Loucy (cell line): ENCODE measurements around the gene PCK1.

ENCODE experiments used
- H2AFZ ChIP-seq: fragments of 200-600 bp; sonication (generic); 2 replicates; pipeline ENCODE4 v1.6.0; 2016; ENCODE audit warnings: antibody characterized with exemption, mild to moderate bottlenecking, low read length, moderate library complexity
- H3F3A ChIP-seq: fragments of 200-600 bp; 2 replicates; pipeline ENCODE4 v1.6.0; 2016; ENCODE audit warnings: antibody characterized with exemption, low read depth, mild to moderate bottlenecking
- H3K27me3 ChIP-seq: fragments of 200-600 bp; sonication (generic); 2 replicates; pipeline ENCODE4 v1.6.1; 2014; ENCODE audit warnings: low read length, mild to moderate bottlenecking; ENCODE audit not compliant: insufficient read depth, poor library complexity, severe bottlenecking
- H3K36me3 ChIP-seq: fragments of 200-600 bp; sonication (generic); 2 replicates; pipeline ENCODE4 v1.6.1; 2016; ENCODE audit warnings: low read length; ENCODE audit not compliant: insufficient read depth
- H3K4me1 ChIP-seq: fragments of 200-600 bp; sonication (generic); 2 replicates; pipeline ENCODE4 v1.5.1; 2014; ENCODE audit warnings: low read length, mild to moderate bottlenecking; ENCODE audit not compliant: insufficient read depth, poor library complexity, severe bottlenecking
- H3K4me2 ChIP-seq: fragments of 200-600 bp; sonication (generic); 2 replicates; pipeline ENCODE4 v1.6.0; 2014; ENCODE audit warnings: antibody characterized with exemption, low read length, low read depth, mild to moderate bottlenecking; ENCODE audit not compliant: poor library complexity, severe bottlenecking
- H3K4me3 ChIP-seq: fragments of 200-600 bp; sonication (generic); 2 replicates; pipeline ENCODE4 v1.5.1; 2014; ENCODE audit warnings: low read length, mild to moderate bottlenecking, mixed read lengths; ENCODE audit not compliant: poor library complexity, severe bottlenecking
- H3K79me2 ChIP-seq: fragments of 200-600 bp; sonication (generic); 2 replicates; pipeline ENCODE4 v1.6.1; 2014; ENCODE audit warnings: low read length; ENCODE audit not compliant: insufficient read depth
- H3K9ac ChIP-seq: fragments of 200-600 bp; sonication (generic); 2 replicates; pipeline ENCODE4 v1.6.0; 2014; ENCODE audit warnings: mild to moderate bottlenecking, low read depth, low read length, moderate library complexity; ENCODE audit not compliant: poor library complexity, severe bottlenecking
- H3K9me2 ChIP-seq: fragments of 200-600 bp; sonication (generic); replicated peaks from 2 replicates; pipeline ENCODE4 v1.6.1; 2016; ENCODE audit warnings: low read depth, low read length, mixed read lengths
- H3K9me3 ChIP-seq: fragments of 200-600 bp; sonication (generic); 2 replicates; pipeline ENCODE4 v1.6.1; 2014; ENCODE audit warnings: mild to moderate bottlenecking, antibody characterized with exemption, low read length, low read depth; ENCODE audit not compliant: insufficient read depth
- H4K20me1 ChIP-seq: fragments of 200-600 bp; sonication (generic); 2 replicates; pipeline ENCODE4 v1.6.0; 2014; ENCODE audit warnings: antibody characterized with exemption, low read length, mild to moderate bottlenecking; ENCODE audit not compliant: insufficient read depth, poor library complexity, severe bottlenecking
- CTCF ChIP-seq: fragments of 200-600 bp; sonication (generic); conservative IDR thresholded peaks from 2 replicates; pipeline ENCODE4 v1.5.1; 2014; ENCODE audit warnings: mild to moderate bottlenecking, antibody characterized with exemption, low read length
- EZH2phosphoT487 ChIP-seq: fragments of 200-600 bp; IDR thresholded peaks from 2 replicates; pipeline ENCODE4 v1.6.1; 2018; ENCODE audit warnings: antibody characterized with exemption, mild to moderate bottlenecking, moderate library complexity, borderline replicate concordance

PCK1 gene

DNA sequence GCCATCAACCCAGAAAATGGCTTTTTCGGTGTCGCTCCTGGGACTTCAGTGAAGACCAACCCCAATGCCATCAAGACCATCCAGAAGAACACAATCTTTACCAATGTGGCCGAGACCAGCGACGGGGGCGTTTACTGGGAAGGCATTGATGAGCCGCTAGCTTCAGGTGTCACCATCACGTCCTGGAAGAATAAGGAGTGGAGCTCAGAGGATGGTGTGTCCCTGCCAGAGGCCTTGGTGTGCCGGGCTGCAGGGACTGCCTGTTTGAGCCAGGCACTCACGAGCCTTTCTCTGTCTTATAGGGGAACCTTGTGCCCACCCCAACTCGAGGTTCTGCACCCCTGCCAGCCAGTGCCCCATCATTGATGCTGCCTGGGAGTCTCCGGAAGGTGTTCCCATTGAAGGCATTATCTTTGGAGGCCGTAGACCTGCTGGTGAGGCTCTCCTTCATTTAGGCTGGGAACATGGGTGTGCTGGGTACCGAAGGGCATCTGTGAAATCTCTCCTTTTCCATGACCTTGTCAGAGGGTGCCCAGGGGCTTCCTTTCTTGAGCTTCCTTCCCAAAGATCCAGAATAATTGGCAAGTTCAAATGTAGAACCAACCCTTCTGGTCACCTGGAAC lies 3.4 kb downstream of the PCK1 start:
- H2AFZ ChIP-seq = no peak overlapping the region
- no peaks in the 10 kb centered on the region for H3K36me3 ChIP-seq
- no peaks in the 10 kb centered on the region for H3K9me3 ChIP-seq
- TF ChIP-seq EZH2phosphoT487 = no peak
- no peak for TF ChIP-seq CTCF
- H3K9ac ChIP-seq = no peak overlapping the region
- no peaks in the 10 kb centered on the region for H3K4me1 ChIP-seq
- no peaks in the 10 kb centered on the region for H3K9me2 ChIP-seq
- H3K27me3 ChIP-seq = no peaks in the 10 kb centered on the region
- H3K79me2 ChIP-seq = no peaks in the 10 kb centered on the region
- no peak overlapping the region for H3K4me3 ChIP-seq
- H4K20me1 ChIP-seq = no peaks in the 10 kb centered on the region
- H3F3A ChIP-seq = no peaks in the 10 kb centered on the region
- H3K4me2 ChIP-seq = no peak overlapping the region

DNA sequence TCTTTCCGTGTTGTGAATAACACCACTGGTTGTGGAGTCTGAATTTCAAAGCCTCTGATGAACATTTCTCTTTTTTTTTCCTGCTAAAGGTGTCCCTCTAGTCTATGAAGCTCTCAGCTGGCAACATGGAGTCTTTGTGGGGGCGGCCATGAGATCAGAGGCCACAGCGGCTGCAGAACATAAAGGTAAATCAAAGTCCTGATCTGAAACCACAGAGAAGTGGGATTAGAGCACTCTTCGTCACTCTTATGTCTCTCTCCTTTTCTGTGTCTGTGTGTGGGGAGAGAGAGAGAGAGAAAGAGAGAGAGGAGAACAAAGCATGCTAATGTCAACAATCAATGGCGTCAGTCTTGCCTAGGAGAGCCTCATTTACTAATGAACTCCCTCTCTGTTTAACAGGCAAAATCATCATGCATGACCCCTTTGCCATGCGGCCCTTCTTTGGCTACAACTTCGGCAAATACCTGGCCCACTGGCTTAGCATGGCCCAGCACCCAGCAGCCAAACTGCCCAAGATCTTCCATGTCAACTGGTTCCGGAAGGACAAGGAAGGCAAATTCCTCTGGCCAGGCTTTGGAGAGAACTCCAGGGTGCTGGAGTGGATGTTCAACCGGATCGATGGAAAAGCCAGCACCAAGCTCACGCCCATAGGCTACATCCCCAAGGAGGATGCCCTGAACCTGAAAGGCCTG lies 4.2 kb downstream of the PCK1 start:
- H3K27me3 ChIP-seq = no peaks in the 10 kb centered on the region
- H3K4me2 ChIP-seq = no peak overlapping the region
- no peaks in the 10 kb centered on the region for H3K4me1 ChIP-seq
- no peaks in the 10 kb centered on the region for H3K79me2 ChIP-seq
- H3K9ac ChIP-seq = no peak overlapping the region
- no peaks in the 10 kb centered on the region for H3K36me3 ChIP-seq
- no peaks in the 10 kb centered on the region for H3K9me2 ChIP-seq
- TF ChIP-seq CTCF (no peak), EZH2phosphoT487 (no peak)
- no peak overlapping the region for H2AFZ ChIP-seq
- no peak overlapping the region for H3K4me3 ChIP-seq
- no peaks in the 10 kb centered on the region for H3K9me3 ChIP-seq
- H4K20me1 ChIP-seq = no peaks in the 10 kb centered on the region
- no peaks in the 10 kb centered on the region for H3F3A ChIP-seq

GRCh38 chr20:57566399-57566798 lies 5.5 kb downstream of the PCK1 start:
- no peaks in the 10 kb centered on the region for H3K27me3 ChIP-seq

More at GRCh38 chr20:57566399-57566798, 5.5 kb downstream of the PCK1 start:
- no peaks in the 10 kb centered on the region for H3K79me2 ChIP-seq
- no peaks in the 10 kb centered on the region for H3K36me3 ChIP-seq
- H3K9me3 ChIP-seq = no peaks in the 10 kb centered on the region
- H3F3A ChIP-seq = no peaks in the 10 kb centered on the region
- no peaks in the 10 kb centered on the region for H3K9me2 ChIP-seq
- H3K9ac ChIP-seq = no peak overlapping the region
- H3K4me2 ChIP-seq = no peak overlapping the region
- no peak overlapping the region for H3K4me3 ChIP-seq
- H3K4me1 ChIP-seq = no peaks in the 10 kb centered on the region
- no peaks in the 10 kb centered on the region for H4K20me1 ChIP-seq
- H2AFZ ChIP-seq = no peak overlapping the region
- TF ChIP-seq EZH2phosphoT487 = no peak
- no peak for TF ChIP-seq CTCF
